NK-92 treated with Interleukin-12 subunit alpha and Interleukin-12 subunit beta, amount 100 ng/mL, for 24 hours (cell line): Measurements from ENCODE around the gene GPC2.

Experiments used
- DNase-seq: peaks from one replicate; lab custom pipeline; 2025; lab: John Stamatoyannopoulos, UW

The GPC2 gene

GRCh38 chr7:100169147-100169850 is 7.9 kb downstream of the GPC2 start:
- DNase-seq = no peak

DNA sequence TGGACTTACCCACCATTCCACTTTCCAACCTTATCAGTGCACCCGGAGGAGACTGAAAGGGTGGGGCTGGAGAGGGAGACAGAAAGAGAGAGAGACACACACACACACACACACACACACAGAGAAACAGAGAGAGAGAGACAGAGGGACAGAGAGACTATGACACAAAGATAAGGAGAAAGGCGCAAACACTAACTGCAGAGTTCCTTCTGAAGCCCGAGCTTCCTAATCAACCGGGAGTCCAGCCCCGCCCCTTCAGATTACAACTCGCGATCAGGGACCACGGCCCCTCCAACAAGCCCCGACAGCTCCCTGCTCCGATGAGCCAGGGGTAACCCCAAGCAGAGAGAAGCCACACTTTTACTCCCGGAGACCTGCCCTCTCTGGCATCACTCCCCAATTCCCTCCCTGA is 9.3 kb downstream of the GPC2 start:
- DNase-seq = no peak

DNA sequence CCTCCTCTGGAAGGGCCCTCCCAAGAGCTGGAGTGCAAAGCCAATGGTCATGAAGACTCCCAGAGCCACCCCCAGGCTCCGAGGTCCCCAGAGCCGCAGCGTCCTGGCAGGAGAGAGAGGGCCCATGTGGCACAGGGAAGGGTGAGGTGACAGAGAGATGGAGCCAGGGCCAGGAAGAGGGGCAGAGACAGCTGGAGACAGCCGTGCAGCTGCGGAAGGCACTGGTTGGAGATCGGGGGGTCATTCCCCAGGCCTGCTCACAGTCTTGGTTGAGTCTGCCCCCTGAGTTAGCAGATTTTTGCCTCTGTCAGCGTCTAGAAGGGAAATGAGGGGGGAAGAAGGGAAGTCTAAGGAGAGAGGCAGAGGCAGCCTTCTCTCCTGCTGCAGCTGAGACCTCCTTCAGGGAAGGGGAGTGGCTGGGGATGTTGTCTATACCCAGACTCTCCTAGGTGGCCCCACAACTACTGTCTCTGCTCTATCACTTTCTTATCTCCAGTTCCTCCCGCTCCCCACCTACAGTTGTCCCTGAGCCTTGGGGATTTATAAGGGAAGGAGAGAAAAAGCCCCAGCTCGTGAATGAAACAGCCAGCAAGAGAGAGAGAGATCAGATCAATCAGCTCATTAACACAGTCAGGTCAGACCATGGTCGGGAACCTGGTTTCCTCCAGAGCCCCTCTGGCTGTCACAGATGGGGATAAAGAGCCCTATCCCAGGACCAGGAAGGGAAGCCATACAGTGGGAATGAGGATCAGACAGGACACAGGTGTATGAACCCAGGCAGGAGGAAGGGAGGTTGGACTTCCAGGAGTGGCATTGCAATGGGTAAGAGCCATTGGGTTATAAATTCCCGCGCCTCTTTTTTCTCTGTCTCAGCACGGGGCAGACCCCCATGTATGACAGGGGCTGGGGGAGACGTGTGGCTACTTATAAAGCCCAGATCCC is 9.9 kb downstream of the GPC2 start:
- no peak for DNase-seq

- DNase-seq = no peak
These were observed 10.8 kb downstream of the GPC2 start for GRCh38 chr7:100166317-100166940.

- no peak for DNase-seq
These were observed 13.3 kb downstream of the GPC2 start for GRCh38 chr7:100163871-100164270.

- no peak for DNase-seq
These were observed 14.1 kb downstream of the GPC2 start for GRCh38 chr7:100163006-100163531.

DNA sequence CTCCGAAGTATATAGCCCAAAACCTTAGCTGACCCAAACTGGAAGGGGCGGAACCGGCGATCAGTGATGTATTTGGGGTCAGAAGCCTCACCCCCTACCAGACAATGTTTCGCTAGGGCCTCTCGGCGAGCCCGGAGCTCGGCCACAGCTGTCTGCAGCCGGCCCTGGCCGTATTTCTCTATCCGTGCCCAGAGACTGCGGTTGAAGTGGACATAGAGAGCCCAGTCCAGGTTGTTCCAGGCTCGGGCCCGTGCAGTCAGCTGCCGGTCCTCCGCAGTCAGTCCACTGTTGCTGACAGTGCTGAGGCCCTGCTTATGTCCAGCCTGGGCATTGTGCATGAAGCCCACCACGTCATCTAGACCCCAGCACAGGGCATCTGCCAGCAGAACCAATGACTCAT is 17.1 kb downstream of the GPC2 start:
- DNase-seq = no peak

GRCh38 chr7:100159099-100159623 is 18.0 kb downstream of the GPC2 start:
- no peak for DNase-seq

GRCh38 chr7:100158229-100159098 is 18.7 kb downstream of the GPC2 start, which contains the start of gene TRAPPC14:
TRAPPC14 (minus strand) TSS chr7:100158723; CDS start chr7:100158499, 224 bp downstream.
- peak; percentile 85 for DNase-seq

DNA sequence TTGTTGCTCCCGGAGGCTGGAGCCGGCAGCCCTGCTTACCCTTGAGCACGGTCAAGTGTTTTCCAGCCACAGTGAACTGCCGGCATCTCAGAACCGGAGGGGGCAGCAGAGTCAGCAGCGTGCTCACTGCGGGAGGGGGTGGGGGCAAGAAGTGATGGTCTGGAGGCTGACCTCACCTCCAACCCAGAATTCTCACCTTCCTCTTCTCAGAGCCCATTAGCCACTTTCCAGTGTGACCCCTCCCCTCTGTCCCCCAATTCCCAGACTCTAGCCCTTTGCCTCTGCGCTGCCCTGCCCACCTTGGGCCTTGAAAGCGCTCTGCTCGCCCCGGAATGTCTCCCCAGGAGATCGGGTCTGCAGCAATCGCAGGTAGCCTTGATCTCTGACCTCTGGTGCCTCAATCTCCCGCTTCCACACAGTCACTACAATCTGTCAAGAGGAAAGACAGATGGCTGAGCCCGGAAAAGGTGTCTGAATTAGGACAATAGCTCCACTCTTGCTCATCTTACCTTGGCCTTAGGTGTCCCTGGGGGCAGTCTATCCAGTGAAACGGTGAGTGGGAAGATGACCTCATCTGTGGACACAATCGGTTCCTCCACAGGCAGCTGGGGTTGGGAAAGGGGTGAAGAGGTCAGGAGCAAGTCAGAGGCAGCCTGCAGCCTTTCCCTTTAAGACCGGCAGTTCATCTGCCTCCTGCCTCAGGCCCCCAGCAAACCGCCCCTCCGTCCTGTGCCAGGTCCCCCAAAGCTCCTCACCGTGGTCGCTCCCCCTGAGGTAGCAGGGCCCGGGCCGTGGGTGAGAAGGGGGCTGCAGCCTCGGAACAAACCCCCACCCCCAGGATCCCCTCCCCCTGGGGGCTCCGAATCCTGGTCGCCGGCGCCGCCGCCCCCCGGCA is 19.6 kb downstream of the GPC2 start:
- DNase-seq = no peak

DNA sequence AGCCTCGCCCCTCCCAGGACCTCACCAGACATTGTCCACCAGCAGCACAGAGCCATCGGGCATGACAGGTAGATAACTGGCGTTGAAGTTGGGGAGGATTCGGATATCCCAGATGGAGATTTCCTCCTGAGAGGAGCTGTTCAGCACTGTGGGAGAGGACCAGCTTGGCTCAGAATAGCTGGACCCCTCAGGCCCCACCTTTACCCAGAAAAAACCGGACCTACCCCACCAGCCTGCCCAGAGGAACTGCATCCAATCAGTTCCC is 20.2 kb downstream of the GPC2 start:
- DNase-seq = no peak

- no peak for DNase-seq
These were observed 20.7 kb downstream of the GPC2 start for GRCh38 chr7:100156331-100157068.

DNA sequence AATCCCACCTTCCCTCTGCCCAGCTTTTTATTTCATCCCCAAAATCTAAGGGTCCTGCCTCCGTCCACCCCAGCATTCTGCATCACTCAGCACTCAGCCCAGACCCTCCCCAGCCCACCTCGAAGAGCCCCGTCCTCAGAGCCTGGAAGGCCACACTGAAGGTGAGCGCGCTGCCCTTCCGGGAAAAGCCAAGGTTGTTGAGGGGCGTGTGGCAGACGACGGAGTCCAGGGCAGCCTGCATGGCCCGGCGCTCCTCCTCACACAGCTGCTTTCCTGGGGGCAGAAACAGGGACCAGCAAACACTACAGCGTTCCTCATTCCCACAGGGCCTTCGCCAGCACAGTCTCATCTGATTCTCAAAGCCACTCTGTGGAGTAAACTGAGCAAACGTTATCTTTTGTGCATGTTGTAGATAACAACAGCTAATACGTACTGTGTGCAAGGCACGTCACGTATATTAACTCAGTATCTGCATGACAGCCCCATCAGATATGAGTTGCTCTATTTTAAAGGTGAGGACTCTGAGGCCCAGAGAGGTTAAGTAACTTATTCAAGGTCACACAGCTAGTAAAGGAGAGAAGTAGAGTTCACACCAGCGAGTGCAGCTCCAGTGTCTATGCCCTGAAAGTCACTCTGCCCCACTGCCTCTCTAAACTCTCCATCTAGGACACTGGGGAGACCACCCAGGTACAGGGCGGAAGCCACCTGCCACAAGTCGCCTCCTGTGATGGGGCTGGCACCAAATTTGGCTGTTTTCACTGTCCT is 21.4 kb downstream of the GPC2 start:
- DNase-seq = no peak

DNA sequence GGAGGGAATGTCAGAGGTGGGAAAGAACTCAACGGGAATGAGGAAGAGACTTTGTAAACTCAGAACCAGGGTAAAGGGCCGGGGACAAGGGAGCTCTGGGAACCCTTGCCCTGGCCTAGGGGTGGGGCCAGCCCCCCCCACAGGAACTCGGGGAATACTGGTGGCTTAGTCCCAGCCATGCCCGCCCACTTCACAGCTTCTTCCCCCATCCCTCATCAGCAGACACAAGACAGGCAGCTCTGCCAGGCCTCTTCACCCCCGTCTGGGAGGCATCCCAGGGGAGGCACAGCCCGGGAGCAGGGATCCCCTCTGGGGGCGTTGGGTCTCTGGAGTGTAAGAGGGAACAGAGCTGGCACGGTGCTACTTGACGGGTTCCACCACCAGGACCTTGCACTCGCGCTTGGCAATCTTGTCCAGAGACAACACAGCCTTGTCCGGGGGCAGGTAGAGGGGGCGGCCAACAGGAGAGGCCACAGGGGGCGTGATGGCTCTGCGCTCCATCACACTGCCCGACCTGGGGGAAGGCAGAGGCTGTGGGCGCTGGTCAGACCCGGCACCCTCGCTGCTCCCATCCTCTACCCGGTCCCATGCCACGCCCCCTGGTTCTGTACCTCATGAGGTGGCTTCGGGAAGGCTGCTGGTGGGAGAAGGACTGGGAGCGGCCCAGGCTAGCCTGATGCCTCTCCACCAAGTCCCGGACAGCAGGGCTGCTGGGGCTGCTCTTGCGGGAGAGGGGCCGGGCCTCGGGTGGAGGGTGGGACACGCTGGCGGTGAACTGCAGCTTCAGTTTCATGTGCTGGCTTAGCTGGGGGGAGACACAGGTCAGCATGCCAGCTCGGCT is 22.3 kb downstream of the GPC2 start:
- no peak for DNase-seq

GRCh38 chr7:100153708-100154535 is 23.3 kb downstream of the GPC2 start:
- DNase-seq = no peak

GRCh38 chr7:100152937-100153666 is 24.1 kb downstream of the GPC2 start:
- no peak for DNase-seq
